Stimulated activated CD8-positive, alpha-beta memory T cell treated with anti-CD3 and anti-CD28 coated beads, Interleukin-4, amount 100 ng/mL, for 4 hours (primary cell): ENCODE data around the gene SEMA5B.

Experiments used
- DNase-seq, 2 donors: peaks; one replicate each; pipeline ENCODE4 v3.0.0-alpha.2; 2020; ENCODE audit warnings: low read depth in 2 of 2, low spot score in 1 of 2

The SEMA5B gene

DNA sequence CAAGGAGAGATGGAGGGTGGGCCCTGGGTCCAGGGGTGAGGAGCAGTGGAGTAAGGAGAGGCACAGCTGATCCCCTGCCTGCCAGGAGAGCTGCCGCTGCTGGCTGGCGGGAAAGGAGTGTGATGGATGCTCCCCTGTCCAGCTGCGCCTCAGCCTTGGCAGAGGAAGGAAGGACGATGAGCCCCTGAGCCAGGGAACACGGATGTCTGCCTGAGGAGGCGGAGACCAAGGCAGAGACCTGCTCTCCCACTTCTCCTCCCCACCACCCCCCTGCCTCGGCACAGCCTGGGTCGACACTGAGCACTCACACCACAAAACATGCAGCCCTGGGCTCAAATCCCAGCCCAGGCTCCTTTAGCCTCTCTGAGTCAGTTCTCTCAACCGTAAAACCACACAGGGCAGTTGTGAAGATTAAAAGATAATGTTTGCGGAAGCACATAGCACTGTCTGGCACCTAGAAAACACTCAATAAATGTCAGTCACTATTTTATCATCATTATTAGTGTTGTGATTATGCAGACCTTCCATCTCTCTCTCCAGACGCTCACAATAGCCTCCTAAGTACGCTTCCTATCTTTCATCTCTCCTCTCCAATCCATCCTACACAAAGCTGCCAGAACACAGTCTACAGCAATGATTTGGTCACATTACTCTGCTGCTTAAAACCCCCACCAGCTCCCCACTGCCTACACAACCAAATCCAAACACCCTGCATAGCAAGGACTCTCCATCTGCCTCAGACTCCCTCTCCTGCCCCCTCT, 52.2 kb downstream of the SEMA5B start:
- DNase-seq: no peak

DNA sequence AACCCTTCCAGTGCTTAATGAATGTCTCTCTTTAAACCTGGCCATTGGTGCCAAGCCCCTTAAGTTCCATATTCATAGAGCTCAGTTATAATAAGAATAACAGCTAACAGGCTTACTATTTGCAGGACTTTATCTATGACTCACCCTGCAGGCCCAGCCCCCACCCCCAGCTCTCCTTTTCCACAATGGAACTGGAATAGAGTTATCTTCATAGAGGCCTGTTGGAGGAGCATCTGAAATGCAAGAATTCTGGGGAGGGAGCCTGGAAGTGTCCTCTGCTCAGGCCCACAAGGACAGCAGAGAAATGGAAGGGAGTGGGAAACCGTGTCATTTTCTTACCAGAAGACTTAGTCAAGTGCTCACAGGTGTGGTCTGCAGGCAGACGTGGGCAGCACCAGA, 52.8 kb downstream of the SEMA5B start:
- DNase-seq: no peak

DNA sequence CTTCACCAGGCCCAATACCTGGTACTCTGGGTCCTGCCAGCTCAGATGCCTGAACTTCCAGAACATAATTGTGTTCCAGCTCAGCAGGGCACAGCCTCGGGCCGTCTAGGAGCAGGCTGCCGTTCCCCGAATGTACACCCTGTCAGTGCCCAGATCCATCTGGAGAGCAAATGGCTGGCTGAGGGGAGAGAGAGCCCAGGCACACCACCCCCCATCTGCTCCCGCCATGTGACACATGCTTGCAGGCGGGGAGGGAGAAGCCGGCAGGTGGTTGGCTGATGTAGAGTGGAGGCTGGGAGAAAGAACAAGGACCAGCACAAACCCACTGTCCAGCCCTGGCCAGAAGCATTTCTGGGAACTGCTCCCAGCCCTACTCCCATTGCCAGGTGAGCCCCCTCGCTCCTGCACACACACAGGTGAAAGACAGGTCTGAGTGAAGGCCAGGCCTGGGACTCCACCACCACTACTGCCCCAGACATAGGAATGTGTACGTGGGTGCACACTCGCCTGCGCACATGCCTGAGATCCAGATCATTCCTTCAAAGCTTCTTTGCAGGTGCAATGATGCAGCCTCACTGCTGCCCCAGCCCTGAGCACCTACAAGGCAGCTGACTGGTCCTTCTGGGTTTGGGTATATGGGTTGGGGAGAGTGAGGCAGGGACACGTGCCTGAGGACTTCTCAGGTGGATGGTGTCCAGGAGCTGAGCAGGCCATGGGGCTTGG, 53.5 kb downstream of the SEMA5B start:
- DNase-seq: no peak

DNA sequence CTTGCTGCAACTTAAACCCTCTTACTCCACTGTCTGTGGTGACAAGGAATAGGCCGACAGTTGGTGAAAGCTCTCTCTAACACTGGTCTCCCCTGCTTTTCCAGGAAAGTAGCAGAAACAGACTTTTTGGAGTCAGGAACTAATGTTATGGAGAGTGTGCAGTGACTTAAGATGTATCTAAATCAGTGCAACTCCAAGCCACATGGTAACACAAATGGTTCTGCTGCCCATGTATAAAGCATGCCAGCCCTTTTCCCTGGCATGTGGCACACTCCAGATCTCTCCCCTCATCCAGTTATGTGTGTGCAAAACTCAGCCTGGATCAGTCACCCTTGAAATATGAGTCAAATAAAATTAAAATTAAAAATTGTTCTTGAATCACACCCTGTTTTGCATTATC, 55.4 kb downstream of the SEMA5B start:
- no peak for DNase-seq

DNA sequence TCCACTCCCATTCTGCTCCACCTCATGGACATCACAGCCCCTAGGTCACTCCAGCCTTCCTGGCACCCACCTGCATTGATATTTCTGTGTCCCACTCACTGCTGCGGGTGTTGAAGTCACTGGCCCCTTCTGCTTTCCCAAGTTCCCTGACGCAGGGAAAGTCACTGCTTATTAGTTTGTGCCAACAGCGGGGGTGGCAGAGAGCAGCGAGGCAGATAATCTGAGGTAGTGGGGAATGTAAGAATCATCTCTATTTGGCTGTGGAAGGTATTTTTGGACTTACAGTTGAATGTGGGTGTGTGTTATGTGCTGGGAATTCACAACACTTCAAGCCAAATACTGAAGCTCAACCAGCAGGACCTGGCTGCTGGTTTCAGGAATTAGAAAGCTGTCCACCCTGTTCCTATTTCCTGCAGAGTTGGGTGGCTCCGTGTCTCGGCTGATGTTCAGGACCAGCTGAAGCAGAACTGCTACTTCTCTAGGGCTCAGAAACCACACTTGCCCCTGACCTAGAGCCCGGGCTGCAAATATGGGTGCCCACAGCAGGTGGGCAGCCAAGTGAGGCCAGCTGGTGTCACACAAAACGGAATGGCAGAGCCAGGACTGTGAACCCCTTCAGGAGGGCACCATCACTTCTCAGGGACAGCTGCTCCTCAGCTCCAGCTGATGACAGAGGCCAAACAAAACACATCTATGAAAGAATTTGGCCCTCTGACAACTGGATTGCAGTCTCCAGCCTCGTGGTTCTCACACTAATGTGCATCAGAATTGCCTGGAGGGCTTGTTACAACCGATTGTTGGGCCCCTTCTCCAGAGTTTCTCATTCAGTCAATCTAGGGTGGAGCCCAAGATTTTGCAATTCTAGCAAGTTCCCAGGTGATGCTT, 57.7 kb downstream of the SEMA5B start:
- no peak for DNase-seq

DNA sequence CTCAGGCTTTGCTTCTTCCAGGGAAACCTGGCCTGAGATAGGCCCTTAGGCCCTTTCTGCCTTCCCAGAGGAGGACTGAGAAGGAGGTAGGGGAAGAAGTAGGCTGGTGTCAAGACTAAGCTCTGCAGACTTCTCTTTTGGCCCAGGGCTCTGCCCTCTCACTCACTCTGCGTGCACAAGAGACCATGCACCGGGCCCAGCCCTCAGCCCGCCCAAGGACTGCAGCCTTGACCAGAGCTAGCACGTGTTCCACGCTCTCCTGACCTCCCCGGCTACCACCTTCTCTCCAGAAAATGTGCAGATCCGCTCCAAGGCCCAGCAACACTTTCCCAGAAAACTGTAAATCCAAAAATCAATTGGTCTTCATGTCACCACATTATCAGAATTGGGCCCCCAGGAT, 59.8 kb downstream of the SEMA5B start:
- DNase-seq: no peak

DNA sequence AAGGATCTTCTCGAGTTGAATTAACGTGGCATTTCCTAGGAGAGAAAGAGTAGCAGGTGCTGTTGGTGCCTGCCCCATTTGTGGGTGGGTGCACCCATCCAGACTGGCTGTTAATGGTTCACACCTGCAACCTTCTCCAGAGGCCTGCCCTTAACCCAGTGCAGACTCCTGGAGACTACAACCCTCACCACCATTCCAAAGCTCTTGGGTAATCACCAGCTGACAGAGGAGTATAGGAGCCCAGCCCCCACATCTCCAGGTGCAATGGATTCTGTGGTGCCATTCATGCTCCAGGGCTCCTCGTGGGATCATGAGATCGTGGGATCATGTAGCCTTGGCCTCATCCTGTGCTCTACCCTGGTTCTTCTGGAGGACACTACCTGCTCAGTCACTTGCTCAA, 60.2 kb downstream of the SEMA5B start:
- DNase-seq: no peak

DNA sequence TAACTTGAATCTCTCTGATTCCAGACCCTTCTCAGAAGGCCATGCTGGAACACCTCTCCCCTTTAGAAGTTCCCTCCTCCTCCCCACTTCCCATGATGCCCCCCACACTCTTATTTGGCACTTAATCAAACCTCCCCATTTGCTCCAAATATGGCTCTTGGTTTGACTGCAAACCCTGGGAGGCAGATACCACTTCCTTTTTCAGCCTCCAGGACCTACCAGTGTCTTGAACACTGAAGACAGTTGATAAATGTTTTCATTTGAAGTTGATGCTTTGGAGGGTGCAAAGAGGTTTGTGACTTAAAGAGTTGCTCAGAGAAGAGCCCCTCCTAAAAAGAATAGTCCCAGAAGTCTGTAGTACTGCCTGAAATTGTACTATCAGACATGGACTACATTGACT, 61.5 kb downstream of the SEMA5B start:
- DNase-seq: no peak

DNA sequence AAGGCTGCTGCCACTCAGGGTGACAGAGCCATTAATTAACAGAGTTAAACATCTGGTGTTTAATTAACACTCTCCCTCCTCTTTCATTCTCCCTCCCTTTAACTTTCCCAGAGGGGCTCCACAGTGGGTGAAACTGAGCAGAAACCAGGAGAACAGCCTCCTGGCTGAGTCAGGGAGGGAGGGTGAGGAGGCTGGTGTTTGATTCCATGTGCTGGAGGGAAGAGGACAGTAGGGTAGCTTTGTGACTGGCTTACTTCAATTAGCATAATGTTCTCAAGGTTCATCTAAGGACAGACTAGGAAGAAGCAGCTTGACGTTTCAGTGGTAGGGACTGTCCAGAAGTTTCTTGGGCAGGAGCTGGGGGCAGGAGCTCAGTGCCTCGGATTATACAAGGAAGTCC, 62.8 kb downstream of the SEMA5B start:
- no peak for DNase-seq

DNA sequence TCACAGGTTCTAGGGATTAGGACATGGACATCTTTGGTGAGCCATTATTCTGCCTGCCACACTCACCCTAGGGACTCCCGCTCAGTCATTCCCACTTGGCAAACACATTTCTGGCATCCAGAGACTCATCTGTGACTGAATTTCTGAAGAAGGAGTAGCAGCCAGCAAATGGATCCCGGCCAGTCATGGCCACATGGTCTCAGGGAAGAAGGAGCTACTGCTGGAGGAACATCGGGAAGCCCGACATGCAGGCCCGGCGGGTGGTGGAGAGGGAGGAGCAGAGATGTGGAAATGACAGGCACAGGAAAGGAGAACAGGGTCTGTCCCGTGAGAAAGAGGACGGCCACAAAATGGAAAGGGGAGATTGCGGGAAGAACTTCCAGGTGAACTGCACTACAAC, 65.4 kb downstream of the SEMA5B start:
- DNase-seq: no peak

DNA sequence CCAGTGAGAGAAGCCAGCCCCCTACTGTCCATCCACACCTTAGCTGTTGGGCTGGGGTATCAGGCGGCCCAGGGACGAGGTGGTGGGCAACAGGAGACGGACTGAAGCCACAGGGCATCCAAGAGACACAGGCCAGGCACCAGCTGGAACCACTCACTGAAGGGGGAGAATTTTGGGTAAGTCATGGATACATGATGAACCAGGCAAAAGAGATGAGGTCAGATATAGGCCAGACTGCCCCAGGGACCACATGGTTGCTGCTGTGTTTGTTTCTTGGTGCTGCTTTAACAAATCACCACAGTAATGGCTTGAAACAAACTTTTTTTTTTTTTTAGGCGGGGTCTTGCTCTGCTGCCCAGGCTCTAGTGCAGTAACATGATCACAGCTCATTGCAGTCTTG, 66.4 kb downstream of the SEMA5B start:
- no peak for DNase-seq

DNA sequence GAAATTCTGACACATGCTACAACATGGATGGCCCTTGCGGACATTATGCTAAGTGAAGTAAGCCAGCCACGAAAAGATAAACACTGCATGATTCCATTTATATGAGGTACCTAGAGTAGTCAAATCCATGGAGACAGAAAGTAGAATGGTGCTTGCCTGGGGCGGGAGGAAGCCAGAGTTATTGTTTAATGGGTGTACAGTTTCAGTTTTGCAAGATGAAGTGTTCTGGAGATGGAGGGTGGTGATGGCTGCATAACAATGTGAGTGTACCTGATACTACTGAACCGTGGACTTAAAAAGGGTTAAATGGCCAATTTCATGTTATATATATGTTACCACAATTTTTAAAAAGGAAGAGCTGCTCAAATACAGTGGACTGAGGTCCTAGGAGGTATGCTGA, 66.9 kb downstream of the SEMA5B start:
- no peak for DNase-seq

DNA sequence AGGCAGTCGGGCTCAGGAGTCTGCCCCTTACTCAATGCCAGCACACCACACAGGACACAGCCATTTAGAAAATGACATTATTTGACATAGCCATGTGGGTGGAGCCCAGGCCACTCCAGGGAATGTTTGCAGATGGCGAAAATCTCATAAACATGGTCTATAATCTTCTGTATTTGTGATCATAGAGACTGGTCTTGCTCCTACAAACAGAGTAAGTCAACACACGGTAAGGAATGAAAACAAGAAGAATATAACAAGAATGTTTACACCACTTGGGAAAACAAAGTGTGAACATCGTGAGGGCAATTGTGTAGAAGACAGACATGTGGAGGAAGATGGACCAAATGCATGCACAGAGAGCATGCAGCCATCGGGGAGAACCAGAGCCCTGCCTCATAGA, 68.2 kb downstream of the SEMA5B start:
- DNase-seq: no peak

DNA sequence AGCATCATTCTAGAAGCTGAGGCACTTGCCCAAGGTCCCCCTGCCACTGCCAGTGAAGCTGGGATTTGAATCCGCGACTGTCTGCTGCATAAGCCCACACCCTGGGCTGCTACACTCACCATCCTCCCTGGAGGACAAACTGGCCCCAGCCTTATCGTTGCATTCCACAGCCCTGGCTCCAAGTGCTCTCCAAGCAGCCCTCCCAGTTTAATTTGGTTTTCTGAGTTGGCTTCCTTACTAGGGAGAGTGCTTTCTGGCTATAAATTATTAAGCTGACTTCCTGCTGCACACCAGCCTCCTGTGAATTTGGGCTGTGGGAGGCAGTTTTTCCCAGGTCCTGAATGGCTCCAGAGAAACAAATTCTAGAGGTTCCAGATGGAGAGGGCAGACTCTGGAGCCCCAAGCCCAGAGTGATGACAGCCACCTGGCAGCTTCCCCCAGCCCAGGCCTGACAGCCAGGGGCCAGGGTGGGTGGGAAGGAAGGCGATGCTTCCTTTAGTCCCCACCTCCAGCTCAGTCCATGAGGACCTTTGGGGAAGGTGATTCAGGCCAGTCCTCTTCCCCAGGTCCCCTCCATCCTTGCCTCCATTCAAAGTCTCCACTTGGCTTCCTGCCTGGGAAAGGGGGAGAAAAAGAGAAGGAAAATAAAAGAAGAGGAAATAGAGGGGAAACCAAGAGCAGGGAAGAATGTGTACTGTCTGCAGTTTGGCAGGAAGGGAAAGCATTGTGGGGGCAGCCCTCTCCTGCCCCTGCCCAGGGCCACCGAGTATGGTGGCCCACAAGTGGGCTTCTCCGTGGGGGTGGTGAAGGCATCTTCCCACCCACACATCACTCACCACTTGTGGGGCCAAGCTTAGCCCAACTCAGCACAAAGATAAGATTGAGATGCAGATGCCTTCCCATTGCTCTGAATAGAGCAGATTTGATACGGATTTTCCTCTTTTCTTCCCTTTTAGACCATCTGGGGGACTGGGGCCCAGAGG, 69.6 kb downstream of the SEMA5B start:
- DNase-seq: no peak

DNA sequence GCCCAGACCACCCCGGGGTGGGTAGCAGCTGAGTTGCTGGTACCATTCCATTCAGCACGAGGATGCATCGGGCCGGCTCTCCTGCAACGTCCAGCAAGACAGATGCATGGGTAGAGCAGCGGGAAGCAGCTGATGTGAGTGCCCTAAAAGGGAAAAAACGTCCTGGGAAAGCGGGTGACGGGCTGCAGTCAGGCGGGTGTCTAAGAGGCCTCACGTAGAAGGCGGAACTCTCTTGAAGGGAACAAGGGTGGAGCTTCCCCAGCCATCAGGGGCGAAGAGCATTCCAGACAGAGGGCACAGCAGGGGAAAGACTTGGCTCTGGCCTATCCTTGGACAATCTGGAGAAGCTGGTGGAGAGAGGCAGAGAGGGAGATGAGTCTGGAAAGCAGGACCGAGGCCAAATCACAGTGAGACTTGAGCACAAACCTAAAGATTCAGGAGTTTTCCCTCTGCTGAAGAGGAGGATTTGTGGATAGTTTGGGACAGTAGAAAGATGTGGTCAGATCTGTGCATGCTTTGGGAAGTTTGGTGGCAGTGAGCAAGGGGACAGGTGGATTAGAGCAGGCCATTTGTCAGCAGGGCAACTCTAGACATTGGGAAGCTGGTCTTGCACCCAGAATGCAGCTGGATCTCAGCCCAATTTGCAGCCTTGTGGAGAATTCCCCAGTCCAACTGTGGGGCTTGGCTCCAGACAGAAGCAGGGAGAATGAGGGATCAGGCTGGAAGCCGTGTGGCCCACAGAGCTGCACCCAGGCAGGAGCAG, 70.7 kb downstream of the SEMA5B start:
- no peak for DNase-seq

DNA sequence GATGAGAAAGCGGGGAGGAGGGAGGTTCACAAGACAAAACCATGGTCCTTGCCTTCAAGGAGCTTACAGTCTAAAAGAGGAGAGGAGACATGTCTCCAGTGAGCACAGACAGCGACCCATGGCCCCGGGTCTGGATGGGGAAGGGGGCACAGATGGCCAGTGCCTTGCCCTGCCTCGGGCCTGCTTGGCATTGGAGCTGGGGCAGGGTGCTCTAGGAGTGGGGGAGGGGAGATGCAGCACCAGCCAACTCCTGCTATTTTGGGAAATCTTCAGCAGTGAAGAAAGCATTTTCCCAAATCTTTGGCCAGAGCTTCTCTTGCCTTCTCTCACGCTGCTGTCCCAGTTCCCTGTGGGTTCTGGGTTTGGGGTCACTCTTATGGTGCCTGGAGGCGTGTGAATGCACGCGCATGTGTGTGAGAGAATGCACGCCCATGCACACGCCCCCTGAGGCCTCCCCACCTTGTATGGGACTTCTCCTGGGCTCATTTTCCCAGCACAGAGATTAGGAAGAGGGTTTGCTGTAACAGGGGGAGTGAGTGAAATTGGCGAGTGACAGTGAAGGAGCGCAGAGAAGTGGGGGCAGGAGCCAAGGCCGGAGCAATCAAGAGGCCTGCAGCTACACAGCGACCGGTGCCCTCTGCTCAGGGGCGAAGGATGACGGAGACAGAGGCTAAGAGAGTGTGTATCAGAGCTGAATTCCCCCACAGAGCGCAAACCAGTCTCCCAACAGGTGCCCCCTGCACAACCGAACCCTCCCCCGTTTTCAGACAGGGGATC, 71.5 kb downstream of the SEMA5B start:
- DNase-seq: no peak

DNA sequence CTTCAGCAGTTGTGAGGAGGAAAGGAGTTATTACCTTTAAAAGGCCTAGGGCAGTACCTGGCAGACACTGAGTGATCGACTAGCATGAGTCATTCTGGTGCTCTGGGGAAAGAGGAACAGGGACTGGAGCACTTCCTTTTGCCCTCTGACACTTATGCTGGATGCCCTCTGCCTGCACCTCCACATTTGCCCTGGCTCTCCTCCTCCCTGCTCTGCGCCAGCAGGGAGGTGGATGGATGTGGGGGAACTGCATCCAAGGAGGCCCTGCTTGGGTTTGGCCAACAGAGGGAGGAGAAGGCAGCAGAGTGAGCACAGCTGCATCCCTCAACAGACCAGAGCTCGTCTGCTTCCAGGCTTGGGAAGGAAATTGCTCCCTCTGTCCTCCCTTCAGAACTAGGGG, 75.0 kb downstream of the SEMA5B start:
- DNase-seq: no peak

DNA sequence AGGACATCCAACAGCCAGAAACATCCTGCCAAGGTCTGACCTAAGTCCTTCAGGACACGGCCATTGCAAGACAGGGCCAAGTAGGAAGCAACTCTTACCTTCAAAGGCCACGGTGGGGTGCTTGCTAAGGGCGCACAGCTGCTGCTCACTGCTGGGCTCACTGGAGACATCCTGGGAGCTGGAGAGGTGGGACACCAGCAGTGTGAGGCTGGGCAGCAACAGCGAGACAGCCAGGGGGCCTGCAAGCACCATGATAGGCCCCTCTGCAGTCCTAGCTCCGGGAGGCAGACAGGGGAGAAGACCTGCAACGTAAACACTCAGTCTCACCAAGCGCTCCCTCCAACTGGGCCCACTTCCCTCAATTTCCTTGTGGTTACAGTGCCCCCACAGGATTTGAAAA, 79.2 kb downstream of the SEMA5B start:
- DNase-seq: no peak

DNA sequence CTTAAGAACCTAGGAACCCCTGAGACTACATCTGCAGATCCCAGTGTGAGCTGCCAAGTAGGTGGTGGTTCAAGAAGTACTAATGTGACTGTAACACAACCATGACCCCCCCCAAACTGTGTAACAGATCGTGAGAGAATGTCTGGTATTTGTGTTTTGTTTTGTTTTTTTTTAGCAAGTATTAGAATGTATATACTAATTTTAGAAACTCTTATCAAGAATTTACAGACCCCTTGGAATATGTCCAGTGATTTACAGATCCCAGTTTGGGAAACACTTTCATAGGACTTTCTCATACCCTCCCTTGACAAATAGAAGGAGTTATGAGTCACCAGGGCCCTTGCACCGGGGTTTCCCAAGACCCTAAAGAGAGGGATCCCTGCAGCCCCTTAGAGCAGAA, 79.8 kb downstream of the SEMA5B start:
- no peak for DNase-seq
